ENCODE data around the gene SH3BP5.

SH3BP5 gene

DNA sequence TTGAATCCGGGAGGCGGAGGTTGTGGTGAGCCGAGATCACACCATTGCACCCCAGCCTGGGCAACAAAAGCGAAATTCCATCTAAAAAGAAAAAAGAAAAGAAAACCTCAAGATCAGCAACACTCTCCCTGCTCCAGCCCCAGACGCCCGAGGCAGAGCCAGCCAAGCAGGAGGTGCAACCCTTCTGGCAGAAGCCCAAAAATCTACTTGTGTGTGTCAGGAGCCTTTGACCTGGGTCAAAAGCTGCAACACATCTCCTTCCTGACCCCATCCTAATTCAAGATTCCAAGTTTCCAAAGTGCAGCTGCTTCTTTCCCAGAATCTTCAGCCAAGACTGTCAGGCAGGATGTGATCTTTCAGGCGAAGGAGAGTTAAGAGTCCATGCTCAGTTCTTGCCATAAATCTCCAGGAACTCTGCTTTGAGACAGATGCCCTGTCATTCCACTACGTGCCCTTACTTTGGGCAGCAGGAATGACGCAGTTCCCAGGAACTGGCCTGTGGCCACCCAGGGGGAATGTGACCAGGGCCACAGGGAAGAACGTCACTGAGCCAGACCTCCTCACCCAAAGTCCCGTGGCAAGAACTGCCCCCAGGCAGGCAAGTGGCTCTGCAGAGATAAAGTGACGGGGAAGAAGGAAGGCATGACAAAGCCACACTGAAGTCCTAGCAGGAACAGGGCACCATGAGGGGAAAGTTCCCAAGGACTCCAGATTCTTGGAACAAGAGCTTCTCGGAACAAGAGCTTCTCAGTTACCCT, 39.4 kb downstream of the SH3BP5 start:
- DNase-seq = no peak

- no peak for DNase-seq
These were observed 40.5 kb downstream of the SH3BP5 start for GRCh38 chr3:15291589-15292541.

DNA sequence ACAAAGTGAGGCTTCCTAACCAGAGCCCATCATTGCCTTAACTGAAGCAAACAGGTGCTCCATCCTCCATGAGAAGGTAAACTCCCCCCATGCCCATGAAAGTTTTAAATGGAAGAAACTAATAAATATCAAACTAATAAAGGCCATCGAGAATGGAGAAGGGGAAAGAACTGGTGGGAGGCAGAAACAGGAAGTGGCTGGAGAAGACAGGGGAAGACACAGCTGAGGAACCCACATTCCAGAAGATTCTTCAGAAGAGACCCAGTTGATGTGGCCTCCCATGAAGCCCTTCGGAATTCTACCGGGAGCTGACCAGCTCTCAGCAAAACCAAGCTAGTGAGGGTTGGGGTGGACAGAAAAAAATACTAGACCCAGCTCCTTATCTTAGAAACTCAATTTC, 41.6 kb downstream of the SH3BP5 start:
- DNase-seq = no peak

DNA sequence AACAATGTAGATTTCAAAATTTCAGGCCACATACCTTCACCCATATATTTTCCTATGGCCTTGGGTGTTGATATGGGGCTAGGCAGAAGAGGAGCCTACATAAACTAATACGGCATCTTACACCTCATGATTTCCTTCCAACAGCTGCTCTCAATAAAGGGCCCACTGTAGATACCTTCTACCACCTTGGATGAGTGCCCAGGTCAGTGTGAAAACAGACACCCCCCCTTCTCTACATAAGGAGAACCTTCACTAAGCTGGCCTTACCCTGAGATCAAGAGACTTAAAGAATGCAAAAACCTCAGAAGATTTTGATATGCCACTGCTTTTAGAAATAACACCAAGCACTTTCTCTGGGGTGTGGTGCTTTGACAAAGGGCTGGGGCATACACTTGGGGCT, 42.7 kb downstream of the SH3BP5 start:
- no peak for DNase-seq

GRCh38 chr3:15288331-15289035, 43.9 kb downstream of the SH3BP5 start:
- no peak for DNase-seq

GRCh38 chr3:15287565-15288330, 44.6 kb downstream of the SH3BP5 start:
- DNase-seq = no peak

GRCh38 chr3:15286022-15286421, 46.4 kb downstream of the SH3BP5 start:
- no peak for DNase-seq

DNA sequence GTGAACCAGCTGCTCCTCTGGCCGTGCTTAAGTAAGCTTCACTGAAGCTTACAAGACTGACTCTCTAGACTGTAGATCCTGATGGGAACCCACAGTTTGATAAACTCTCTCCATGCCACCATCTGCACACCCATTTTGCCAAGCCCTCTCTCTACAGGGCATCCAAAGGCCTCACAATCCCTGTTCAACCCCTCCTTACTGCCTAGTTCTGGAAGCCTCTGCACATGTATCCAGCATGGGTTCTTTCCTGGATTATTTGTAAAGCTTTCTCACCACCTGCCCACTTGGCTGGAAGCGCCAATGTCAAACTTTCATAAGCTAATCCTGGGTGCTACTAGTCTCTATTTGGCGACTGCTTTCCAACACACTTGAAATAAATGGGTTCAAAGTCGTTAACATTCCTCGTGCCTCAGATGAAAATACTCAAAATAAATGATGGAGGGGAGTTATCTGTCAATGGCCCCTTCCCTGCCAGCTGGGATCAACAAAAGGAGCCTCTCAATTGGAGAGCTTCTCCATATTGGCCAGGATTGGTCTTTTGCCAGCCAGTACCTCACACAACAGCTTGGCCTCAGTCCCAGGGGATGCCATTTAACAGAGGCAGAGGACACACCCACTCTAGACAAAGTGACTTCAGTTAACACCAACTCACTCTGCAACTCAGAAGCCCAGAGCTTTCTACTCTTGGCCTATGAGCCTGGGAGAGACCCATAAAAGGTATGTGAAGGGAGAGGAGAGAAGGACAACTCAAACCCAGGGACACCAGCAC, 48.1 kb downstream of the SH3BP5 start:
- DNase-seq = peak; percentile 90

- DNase-seq = no peak
These were observed 48.7 kb downstream of the SH3BP5 start for GRCh38 chr3:15283702-15284101.

- DNase-seq = no peak
These were observed 50.6 kb downstream of the SH3BP5 start for GRCh38 chr3:15281817-15282216.

DNA sequence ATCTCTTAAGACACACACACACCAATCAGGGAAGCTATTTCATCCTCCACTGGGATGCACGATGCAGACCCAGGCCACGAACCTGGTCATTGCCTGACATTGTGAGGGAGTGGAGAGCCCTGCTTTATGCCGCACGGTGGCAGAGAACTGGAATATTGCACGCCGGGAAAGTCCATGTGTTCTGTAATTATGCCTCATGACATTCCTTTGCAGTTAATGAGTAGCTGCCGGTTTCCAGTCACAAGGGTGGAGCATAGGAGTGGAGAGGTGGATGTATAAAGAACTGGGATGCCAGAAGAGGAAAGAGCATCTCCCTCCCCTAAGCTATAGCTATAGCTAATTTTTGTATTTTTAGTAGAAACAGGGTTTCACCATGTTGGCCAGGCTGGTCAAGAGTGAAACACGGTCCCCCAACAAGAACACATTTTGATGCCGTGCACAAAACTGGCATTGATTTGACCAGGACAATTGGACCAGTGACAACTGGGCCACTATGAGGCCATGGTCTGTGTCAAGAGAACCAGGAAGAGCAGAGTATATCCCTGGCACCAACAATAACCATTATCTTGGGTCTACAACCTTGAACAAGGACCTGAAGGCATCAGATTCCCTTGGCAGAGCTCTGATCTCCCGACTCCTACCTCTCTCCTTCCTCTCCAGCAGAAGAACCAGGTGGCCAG, 51.4 kb downstream of the SH3BP5 start:
- no peak for DNase-seq

DNA sequence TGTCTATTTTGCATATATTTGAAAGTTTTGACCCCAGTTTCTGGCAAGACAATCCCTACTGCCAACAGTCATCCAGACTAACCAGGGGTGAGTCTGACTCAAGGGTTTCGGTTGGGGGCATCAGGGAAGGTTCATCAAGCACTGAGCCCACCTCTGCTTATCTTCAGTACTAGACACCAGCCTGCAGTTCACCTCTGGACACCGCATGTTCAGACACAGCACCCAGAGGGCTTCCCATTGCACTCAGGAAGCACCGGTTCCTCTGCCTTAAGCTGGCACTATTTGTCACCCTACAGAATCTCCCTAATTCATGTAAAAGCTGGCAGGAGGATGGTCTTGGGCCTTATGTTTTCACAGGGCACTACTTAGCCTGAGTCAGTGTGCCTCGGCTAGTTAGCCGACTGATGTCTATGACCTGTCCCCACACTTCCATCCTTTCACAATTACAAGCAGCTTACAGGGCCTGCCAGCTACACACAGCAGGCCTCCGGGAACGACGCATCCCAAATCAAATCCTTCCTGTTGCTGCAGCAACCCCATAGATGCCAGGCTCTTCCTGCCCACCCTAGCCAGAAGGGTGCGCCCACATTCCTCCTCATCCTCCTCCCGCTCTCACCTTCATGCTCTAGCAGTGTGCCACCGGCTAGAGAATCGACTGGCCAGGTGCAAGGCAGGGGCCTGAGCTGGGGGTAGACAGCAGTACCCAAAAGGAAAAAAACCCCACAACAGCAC, 52.5 kb downstream of the SH3BP5 start:
- no peak for DNase-seq

DNA sequence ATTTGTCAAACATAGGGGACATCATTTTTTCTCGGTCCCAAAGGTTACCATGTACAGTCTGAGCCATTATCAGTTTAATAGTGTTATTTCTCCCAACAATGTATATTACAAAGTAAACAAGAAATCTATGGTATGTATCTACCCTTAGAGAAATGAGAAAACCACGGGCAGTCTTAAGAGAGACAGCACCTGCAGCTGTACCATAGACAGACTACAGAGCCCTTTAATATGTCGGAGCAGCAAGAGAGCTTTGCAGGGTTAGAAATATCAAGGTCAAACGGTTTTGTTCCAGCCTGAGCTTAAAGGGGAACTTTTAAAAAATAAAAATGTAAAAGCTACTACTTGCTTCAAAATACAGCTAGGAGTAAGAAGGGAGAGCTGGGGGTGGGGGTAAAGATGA, 53.2 kb downstream of the SH3BP5 start:
- no peak for DNase-seq

DNA sequence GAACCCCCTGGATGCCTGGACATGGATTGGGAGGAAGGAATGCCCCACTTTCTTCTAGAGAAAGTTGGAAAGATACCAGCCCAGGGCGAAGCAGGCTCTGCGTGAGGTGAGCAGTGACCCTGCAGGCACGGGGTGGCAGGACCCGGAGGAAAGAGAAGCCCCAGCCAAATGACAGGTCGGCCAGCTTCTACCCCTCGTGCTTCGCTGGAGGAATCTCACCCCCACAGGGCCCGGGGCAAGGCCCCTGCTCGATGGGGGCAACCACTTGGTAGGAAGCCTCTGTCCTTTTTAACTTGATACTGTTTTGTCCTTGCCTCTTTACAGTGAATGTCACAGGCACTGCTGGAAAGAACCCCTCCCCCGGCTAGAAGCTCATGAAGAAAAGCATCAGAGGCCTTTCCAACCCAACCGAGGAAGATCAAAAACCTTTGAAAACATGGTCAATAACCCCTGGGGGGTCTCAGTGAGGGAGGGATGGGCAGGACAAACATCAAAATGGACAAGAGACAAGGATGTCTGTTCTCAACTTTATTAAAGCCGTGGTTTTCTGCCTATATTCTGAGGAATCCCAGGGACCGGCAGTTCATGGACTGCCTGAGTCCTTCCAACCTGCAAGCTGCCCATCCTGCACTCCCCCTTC, 54.4 kb downstream of the SH3BP5 start:
- no peak for DNase-seq

DNA sequence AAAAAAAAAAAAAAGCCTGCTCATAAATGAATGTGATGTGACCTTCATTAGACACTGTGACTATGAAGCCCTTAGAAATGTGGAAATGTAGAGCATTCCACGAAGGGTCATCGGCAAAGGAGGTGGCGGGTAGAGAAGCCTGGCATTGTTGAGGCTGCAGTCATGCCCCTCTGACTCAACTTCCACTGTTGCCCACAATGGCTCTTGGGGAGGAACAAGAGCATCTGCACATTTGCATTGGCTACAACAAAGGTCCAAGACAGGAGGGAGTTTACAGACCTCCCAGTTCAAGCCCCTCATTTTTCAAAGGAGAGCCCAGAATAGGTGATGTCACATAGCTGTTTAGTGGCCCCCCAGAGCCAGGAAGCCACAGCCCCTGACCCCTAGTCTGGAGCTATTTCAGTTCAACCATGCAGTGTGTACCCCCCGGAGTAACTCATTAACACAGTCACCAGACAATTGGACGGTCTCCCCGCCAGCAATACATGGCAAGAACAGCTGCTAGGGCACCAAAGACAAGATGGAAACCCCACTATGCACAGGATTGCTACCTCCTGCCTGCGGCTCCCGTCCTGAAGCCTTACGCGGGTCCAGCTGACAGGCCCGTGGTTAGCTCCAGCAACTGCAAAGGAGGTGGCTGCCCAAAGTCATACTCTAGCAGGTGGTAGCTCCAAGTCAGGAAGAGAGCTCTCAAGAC, 56.2 kb downstream of the SH3BP5 start:
- DNase-seq = no peak

DNA sequence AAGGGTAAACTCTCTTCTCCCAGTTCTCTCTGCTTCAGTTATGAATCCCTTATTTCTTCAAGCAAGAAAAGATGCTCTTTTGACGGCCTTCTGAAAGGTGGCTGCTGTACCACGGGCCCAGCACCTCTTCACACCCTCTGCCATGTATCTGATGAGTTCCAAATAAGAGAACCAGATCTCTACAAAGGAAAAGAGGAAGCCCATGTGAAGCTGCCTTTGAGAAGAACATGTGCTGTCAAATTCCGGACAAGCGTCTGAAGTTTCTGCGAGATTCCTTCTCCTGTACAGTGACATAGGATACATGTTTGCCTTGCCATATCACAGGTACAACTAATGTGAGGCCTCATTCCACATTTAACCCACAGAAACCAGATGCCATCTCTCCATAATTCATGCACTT, 59.2 kb downstream of the SH3BP5 start:
- DNase-seq = no peak

DNA sequence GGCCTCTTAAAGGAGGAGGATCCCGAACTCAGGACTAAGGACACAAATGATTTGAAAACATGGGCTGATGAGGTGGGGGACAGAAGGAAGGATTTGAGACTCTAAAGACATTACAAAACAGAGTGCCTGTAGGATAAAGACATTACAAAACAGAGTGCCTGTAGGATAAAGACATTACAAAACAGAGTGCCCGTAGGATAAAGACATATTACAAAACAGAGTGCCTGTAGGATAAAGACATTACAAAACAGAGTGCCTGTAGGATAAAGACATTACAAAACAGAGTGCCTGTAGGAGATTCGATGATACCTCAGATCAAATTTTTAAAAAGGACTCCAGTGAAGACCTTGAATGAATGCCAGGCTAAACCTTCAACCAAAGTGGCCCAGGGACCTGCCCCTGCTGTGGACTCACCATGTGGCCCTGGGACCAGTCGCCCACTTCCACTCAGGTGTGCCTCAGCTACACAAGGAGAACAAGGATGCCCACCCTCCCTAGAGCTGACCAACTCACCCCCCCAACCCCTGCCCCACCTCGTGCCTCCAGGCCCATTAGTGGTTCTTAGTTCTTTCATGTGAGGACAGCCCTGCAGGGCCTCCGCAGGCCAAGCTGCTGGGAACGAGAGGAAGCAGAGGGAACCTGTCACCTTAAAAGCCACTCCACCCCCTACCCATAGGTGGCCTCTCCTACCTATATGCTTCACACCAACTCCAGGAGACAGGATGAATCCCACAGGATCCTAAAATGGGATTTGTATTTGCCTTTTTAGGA, 59.8 kb downstream of the SH3BP5 start:
- DNase-seq = no peak

DNA sequence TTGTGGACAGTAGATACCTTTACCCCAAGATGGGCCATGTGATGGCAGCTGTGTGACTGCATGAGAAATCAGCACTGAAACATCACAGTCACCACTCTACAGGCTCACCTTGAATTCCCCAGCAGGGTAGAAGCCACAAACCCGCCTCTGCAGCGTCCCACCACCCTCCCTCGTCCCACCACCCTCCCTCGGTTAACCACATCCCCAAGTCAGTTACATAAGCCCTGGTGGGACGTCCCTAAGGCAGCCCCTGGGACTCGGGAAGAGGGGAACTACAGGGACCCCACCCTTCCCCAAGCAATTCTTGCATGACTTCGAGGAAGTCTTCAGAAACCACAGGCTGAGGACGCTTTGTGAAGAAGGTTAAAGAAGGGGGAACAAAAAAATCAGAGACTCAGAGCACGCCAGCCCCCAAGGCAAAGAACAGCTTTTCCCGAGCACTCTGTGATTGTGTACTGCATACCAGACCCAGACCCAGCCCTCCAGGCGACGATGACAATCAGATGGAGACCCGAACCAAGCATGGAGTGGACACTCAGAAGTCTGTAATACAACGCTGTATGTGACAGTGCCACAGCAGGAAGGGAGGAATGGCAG, 60.5 kb downstream of the SH3BP5 start:
- no peak for DNase-seq

Measured in DMS79 (cell line).